Measurements from ENCODE around the gene PCSK6. TPM values are rescaled to one million over a fixed set of nuclear protein-coding genes. Genes with fewer than 3 reads are reported as not detected.

PCSK6 gene
- total RNA-seq, 1 experiment from 2014 or later, result 3.7 TPM

DNA sequence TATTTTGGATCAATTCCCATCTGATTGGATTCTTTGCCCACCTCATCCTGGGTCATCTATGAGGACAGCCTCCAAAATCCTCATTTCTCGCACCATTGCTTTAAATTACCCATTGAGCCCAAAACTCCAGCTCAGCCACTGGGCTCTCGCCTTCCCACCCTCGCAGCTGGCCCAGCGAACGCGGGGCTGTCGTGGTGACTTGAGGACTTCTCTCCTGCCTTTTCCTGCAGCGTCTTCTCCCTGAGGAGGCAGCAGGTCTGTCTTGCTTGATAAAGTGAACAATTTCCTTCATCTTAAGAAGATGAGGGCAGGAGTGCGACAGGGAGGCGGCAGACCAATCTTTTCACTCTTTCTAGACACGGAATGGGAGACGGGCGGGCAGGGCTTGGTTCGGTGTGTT lies 161.5 kb downstream of the PCSK6 start:
- Histone ChIP-seq H3K4me2 (ENCODE audit: low read length) (no peak overlapping the region), H4K20me1 (ENCODE audit: low read length) (no peaks in the 10 kb centered on the region), H3K9me3 (ENCODE audit: low read length) (no peaks in the 10 kb centered on the region), H2AFZ (ENCODE audit: low read length) (no peak overlapping the region), H3K4me3 (ENCODE audit: low read length) (no peak overlapping the region), H3K27me3 (ENCODE audit: low read length) (peaks cover 40% of the 10 kb centered on the region), H3K4me1 (ENCODE audit: insufficient read depth, low read length) (no peaks in the 10 kb centered on the region), H3K9ac (ENCODE audit: low read length) (no peak overlapping the region), H3K27ac (ENCODE audit: low read length) (no peak overlapping the region), H3K79me2 (ENCODE audit: low read length) (no peaks in the 10 kb centered on the region), H3K36me3 (ENCODE audit: low read depth, low read length) (no peaks in the 10 kb centered on the region), H3K9me2 (replicated peaks; ENCODE audit: low read length) (no peaks in the 10 kb centered on the region), H3F3A (ENCODE audit: low read length, unreplicated experiment) (no peaks in the 10 kb centered on the region)
- BruUV-seq (replicated peaks), result no TSS peak
- ChIA-PET CTCF (no interaction called here), POLR2A (ENCODE audit: unreplicated experiment) (no interaction called here)
- ATAC-seq, result no peak
- DNase-seq, result no peak
- no peak for TF ChIP-seq EZH2phosphoT487 (IDR thresholded peaks at IDR 0.05; ENCODE audit: borderline replicate concordance, low read length)
- TF ChIP-seq EZH2 (IDR thresholded peaks at IDR 0.05; ENCODE audit: low read length, unreplicated experiment), result no peak
- TF ChIP-seq, protein P1, sequence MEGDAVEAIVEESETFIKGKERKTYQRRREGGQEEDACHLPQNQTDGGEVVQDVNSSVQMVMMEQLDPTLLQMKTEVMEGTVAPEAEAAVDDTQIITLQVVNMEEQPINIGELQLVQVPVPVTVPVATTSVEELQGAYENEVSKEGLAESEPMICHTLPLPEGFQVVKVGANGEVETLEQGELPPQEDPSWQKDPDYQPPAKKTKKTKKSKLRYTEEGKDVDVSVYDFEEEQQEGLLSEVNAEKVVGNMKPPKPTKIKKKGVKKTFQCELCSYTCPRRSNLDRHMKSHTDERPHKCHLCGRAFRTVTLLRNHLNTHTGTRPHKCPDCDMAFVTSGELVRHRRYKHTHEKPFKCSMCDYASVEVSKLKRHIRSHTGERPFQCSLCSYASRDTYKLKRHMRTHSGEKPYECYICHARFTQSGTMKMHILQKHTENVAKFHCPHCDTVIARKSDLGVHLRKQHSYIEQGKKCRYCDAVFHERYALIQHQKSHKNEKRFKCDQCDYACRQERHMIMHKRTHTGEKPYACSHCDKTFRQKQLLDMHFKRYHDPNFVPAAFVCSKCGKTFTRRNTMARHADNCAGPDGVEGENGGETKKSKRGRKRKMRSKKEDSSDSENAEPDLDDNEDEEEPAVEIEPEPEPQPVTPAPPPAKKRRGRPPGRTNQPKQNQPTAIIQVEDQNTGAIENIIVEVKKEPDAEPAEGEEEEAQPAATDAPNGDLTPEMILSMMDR (conservative IDR thresholded peaks at IDR 0.05; ENCODE audit: low read depth, low read length), result no peak
- intact Hi-C loops (cut with micrococcal nuclease), result no loop called here

DNA sequence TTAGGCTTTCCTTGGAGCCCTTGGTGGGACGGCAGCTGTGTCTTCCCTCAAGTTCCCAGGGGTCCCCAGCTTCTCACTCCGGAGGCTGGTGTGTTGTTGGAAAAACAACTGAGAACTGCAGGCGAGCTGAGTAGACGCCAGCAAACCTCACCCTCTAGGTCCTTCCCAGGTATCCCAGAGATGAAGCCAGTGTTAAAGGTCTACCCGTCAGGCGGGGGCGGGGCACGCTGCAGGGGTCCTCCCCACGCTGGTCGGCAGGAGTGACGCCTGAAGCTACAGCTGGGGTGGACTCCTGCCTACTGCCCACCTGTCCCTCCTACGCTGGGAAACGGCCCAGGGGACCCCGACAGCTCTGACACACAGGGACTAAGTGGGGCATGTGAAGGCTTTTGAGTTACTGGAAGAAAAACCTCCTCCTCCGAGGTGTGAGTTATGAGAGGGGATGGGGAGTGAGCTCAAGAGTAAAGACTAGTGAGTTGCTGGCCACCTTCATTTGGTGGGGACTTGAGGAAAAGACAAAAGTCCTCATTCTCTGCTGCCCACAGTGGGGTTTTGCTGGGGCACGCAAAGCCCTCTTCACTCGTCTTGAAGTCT lies 162.3 kb downstream of the PCSK6 start:
- ChIA-PET POLR2A (ENCODE audit: unreplicated experiment) (no interaction called here), CTCF (no interaction called here)
- no TSS peak for BruUV-seq (replicated peaks)
- Histone ChIP-seq H3F3A (ENCODE audit: low read length, unreplicated experiment) (no peaks in the 10 kb centered on the region), H3K27me3 (ENCODE audit: low read length) (peaks cover 48% of the 10 kb centered on the region), H3K36me3 (ENCODE audit: low read depth, low read length) (no peaks in the 10 kb centered on the region), H4K20me1 (ENCODE audit: low read length) (no peaks in the 10 kb centered on the region), H2AFZ (ENCODE audit: low read length) (no peak overlapping the region), H3K4me3 (ENCODE audit: low read length) (no peak overlapping the region), H3K9me2 (replicated peaks; ENCODE audit: low read length) (no peaks in the 10 kb centered on the region), H3K4me2 (ENCODE audit: low read length) (no peak overlapping the region), H3K9me3 (ENCODE audit: low read length) (no peaks in the 10 kb centered on the region), H3K79me2 (ENCODE audit: low read length) (no peaks in the 10 kb centered on the region), H3K9ac (ENCODE audit: low read length) (no peak overlapping the region), H3K27ac (ENCODE audit: low read length) (no peak overlapping the region), H3K4me1 (ENCODE audit: insufficient read depth, low read length) (no peaks in the 10 kb centered on the region)
- no peak for DNase-seq
- no peak for ATAC-seq
- TF ChIP-seq EZH2 (IDR thresholded peaks at IDR 0.05; ENCODE audit: low read length, unreplicated experiment) (no peak), EZH2phosphoT487 (IDR thresholded peaks at IDR 0.05; ENCODE audit: borderline replicate concordance, low read length) (no peak)
- TF ChIP-seq, protein P1 (conservative IDR thresholded peaks at IDR 0.05; ENCODE audit: low read depth, low read length), result no peak
- intact Hi-C loops (cut with micrococcal nuclease), result no loop called here

DNA sequence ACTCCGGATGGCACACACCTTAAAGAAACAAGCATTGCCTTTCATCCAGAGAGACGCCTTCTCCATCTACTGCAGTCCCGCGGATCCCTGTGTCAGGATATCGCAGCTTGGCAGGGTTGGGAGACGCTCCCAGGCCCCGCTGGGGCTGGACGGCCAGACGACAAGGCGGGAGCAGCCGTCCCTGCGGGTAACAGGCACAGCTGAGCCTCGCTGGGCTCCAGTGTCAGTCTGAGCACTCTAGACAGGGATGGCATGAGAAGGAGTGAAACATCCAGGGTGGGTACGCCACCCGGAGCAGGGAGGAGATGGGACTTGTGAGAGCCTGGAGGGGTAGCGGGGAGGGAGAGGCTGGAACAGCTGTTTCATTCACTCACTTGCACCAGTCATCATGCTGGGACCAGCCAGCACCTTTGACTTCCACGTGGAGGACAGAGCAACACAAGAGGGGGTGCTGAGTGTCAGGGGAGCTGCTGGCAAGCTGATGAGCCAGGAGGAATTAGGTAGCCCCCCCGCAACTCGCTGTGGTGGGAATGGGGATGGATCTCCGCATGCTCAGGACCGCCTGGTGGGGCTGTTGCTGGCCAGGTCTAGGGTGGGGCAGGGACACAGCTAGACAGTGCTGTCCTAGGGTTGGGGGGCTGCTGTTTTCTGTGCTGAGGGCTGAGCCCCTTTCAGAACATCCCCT lies 162.9 kb downstream of the PCSK6 start:
- no peak for TF ChIP-seq EZH2 (IDR thresholded peaks at IDR 0.05; ENCODE audit: low read length, unreplicated experiment)
- no peak for TF ChIP-seq EZH2phosphoT487 (IDR thresholded peaks at IDR 0.05; ENCODE audit: borderline replicate concordance, low read length)
- TF ChIP-seq, protein P1 (conservative IDR thresholded peaks at IDR 0.05; ENCODE audit: low read depth, low read length), result no peak
- POLR2A ChIA-PET (ENCODE audit: unreplicated experiment), result no interaction called here
- no peak overlapping the region for H3K4me2 ChIP-seq (ENCODE audit: low read length)

More for the DNA sequence above, 162.9 kb downstream of the PCSK6 start:
- no TSS peak for BruUV-seq (replicated peaks)
- Histone ChIP-seq H3K4me3 (ENCODE audit: low read length) (no peak overlapping the region), H3K79me2 (ENCODE audit: low read length) (no peaks in the 10 kb centered on the region), H3K9me3 (ENCODE audit: low read length) (no peaks in the 10 kb centered on the region), H2AFZ (ENCODE audit: low read length) (no peak overlapping the region), H3K9me2 (replicated peaks; ENCODE audit: low read length) (no peaks in the 10 kb centered on the region), H3K4me1 (ENCODE audit: insufficient read depth, low read length) (no peaks in the 10 kb centered on the region), H4K20me1 (ENCODE audit: low read length) (no peaks in the 10 kb centered on the region), H3K27me3 (ENCODE audit: low read length) (peaks cover 54% of the 10 kb centered on the region), H3K36me3 (ENCODE audit: low read depth, low read length) (no peaks in the 10 kb centered on the region), H3K27ac (ENCODE audit: low read length) (no peak overlapping the region), H3F3A (ENCODE audit: low read length, unreplicated experiment) (no peaks in the 10 kb centered on the region), H3K9ac (ENCODE audit: low read length) (no peak overlapping the region)
- intact Hi-C loops (cut with micrococcal nuclease), result no loop called here
- CTCF ChIA-PET, result no interaction called here
- DNase-seq (no peak), ATAC-seq (no peak)

All from PC-3 (cell line).